ENCODE results near the gene C4A. TPM values are rescaled to one million over a fixed set of nuclear protein-coding genes. Genes with fewer than 3 reads are reported as not detected.
A peak's percentile ranks its signal among the peaks of the same experiment; 100 is the strongest.
"Not testable (repeated sequence)": the region's sequence is repeated elsewhere in the genome, so short reads cannot be mapped to it uniquely, and the experiment has no call there.

The C4A gene
- total RNA-seq, 3 donors from 2014 or later, result 7.2 to 275 (median 230) TPM

DNA sequence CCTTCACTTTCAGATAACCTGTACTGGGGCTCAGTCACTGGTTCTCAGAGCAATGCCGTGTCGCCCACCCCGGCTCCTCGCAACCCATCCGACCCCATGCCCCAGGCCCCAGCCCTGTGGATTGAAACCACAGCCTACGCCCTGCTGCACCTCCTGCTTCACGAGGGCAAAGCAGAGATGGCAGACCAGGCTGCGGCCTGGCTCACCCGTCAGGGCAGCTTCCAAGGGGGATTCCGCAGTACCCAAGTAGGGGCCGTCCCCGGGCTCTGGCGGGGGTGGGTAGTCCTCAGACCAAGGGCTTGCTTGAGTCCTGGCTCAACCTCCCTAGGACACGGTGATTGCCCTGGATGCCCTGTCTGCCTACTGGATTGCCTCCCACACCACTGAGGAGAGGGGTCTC lies 47.7 kb downstream of the C4A start:
- H3K27ac ChIP-seq; H3K4me1 ChIP-seq; H3K9me3 ChIP-seq; H3K27me3 ChIP-seq; DNase-seq (ENCODE audit: low spot score in 2 of 2); H3K36me3 ChIP-seq; H3K4me3 ChIP-seq; intact Hi-C loops (cut with DNase I; ENCODE audit: low total_unique reads): not testable (repeated sequence)

DNA sequence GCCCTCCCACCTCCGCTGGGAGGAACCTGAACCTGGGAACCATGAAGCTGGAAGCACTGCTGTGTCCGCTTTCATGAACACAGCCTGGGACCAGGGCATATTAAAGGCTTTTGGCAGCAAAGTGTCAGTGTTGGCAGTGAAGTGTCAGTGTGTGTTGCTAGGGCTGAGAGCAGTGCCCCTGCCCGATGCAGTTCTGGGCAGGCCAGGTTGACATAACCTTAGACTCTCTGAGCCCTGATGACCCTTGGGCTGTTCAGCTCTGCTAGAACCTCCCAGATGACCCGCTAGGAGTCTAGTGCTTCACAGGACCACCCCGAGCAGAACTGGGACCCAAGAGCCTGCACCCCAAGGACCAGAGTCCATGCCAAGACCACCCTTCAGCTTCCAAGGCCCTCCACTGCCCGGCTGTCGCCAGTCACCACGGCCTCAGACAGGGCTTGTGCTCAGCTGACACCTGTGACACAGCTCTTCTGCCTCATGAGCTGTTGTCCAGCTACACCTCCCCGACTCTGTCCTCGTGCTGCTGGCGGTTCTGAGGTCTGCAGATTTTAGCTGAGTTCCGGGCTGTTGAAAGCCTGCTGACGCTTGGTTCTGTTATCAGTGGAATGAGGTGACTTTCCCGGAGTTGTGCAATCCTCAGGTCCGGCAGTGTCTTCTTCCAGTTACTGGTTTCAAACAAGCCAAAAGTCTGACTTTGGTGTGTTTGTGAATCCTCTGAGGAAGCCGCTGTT lies 53.6 kb downstream of the C4A start:
- H3K4me3 ChIP-seq; H3K27me3 ChIP-seq; DNase-seq (ENCODE audit: low spot score in 2 of 2); H3K4me1 ChIP-seq; H3K36me3 ChIP-seq; intact Hi-C loops (cut with DNase I; ENCODE audit: low total_unique reads); H3K27ac ChIP-seq; H3K9me3 ChIP-seq: not testable (repeated sequence)

DNA sequence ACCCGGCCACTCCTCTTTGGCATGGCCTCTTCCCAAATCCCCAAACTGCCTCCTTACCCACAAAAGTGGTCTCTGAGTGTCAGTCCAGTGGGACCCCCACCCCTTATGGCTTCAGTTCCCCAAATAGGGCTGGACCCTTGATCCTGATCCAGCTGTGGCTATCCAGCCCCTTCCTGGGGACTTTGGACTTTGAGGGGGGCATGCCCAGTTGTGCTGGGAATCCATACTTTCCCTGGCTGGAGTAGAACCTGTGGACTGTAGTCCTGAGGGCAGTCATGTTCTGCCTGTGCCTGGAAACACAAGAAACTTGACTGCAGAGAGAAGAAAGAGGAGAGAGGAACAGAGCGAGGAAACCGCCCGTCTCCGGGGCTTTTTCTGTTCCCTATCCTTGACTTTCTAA lies 55.3 kb downstream of the C4A start:
- H3K27ac ChIP-seq, result peak overlapping the region in 1 of 2 donors; percentile 43
- H3K4me1 ChIP-seq; H3K36me3 ChIP-seq; DNase-seq (ENCODE audit: low spot score in 2 of 2); intact Hi-C loops (cut with DNase I; ENCODE audit: low total_unique reads); H3K4me3 ChIP-seq; H3K9me3 ChIP-seq; H3K27me3 ChIP-seq: not testable (repeated sequence)

DNA sequence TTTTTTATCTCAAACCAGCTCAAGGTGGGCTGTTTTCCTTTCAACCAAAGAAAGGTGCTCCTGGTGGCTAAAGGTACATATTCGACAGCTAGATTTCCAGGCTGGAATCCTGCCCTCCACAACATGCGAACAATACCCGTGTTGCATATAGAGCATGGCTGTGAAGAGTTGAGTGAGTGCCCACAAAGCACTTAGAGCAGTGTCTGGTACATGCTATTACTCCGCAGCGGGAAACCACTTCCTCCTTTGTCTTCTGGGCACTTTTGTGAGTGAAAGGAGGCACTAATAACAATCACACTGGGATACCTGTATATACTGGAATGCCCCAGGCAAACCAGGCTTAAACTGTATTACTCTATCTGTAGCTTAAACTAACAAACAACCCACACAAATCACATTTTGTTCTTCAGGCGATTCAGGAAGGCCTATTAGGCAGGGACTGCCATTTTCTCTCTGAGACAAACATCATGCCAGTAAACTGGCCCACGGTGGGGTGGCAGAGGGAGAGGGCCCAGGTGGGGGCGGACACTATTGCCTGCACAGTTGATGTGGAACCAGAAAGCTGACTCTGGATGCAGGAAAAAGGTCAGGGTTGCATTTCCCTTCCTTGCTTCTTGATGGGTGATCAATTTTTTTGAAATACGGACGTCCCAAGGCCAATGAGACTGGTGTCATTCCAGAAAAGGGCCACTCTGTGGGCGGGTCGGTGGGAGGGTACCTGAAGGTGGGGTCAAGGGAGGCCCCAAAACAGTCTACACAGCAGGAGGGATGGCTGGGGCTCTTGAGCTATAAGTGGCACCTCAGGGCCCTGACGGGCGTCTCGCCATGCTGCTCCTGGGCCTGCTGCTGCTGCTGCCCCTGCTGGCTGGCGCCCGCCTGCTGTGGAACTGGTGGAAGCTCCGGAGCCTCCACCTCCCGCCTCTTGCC lies 56.0 kb downstream of the C4A start, which contains the start of gene CYP21A2:
Gene CYP21A2 (plus strand): TSS at position 818 of the 927 bp plus-strand sequence. CDS start 8 bp downstream, at position 826.
- DNase-seq (ENCODE audit: low spot score in 2 of 2); H3K4me3 ChIP-seq; H3K4me1 ChIP-seq; H3K9me3 ChIP-seq; H3K27me3 ChIP-seq; intact Hi-C loops (cut with DNase I; ENCODE audit: low total_unique reads); H3K36me3 ChIP-seq: not testable (repeated sequence)
- H3K27ac ChIP-seq, result peak within 1 kb of the TSS in 1 of 2 donors; percentile 68

DNA sequence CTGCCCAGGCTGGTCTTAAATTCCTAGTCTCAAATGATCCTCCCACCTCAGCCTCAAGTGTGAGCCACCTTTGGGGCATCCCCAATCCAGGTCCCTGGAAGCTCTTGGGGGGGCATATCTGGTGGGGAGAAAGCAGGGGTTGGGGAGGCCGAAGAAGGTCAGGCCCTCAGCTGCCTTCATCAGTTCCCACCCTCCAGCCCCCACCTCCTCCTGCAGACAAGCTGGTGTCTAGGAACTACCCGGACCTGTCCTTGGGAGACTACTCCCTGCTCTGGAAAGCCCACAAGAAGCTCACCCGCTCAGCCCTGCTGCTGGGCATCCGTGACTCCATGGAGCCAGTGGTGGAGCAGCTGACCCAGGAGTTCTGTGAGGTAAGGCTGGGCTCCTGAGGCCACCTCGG lies 57.0 kb downstream of the C4A start:
- H3K4me3 ChIP-seq; intact Hi-C loops (cut with DNase I; ENCODE audit: low total_unique reads); H3K27ac ChIP-seq; H3K27me3 ChIP-seq; DNase-seq (ENCODE audit: low spot score in 2 of 2); H3K36me3 ChIP-seq; H3K4me1 ChIP-seq; H3K9me3 ChIP-seq: not testable (repeated sequence)

DNA sequence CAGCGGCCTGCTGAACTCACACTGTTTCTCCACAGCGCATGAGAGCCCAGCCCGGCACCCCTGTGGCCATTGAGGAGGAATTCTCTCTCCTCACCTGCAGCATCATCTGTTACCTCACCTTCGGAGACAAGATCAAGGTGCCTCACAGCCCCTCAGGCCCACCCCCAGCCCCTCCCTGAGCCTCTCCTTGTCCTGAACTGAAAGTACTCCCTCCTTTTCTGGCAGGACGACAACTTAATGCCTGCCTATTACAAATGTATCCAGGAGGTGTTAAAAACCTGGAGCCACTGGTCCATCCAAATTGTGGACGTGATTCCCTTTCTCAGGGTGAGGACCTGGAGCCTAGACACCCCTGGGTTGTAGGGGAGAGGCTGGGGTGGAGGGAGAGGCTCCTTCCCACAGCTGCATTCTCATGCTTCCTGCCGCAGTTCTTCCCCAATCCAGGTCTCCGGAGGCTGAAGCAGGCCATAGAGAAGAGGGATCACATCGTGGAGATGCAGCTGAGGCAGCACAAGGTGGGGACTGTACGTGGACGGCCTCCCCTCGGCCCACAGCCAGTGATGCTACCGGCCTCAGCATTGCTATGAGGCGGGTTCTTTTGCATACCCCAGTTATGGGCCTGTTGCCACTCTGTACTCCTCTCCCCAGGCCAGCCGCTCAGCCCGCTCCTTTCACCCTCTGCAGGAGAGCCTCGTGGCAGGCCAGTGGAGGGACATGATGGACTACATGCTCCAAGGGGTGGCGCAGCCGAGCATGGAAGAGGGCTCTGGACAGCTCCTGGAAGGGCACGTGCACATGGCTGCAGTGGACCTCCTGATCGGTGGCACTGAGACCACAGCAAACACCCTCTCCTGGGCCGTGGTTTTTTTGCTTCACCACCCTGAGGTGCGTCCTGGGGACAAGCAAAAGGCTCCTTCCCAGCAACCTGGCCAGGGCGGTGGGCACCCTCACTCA lies 57.7 kb downstream of the C4A start:
- H3K27ac ChIP-seq; H3K4me1 ChIP-seq; H3K27me3 ChIP-seq; H3K36me3 ChIP-seq; H3K4me3 ChIP-seq; H3K9me3 ChIP-seq; DNase-seq (ENCODE audit: low spot score in 2 of 2); intact Hi-C loops (cut with DNase I; ENCODE audit: low total_unique reads): not testable (repeated sequence)

DNA sequence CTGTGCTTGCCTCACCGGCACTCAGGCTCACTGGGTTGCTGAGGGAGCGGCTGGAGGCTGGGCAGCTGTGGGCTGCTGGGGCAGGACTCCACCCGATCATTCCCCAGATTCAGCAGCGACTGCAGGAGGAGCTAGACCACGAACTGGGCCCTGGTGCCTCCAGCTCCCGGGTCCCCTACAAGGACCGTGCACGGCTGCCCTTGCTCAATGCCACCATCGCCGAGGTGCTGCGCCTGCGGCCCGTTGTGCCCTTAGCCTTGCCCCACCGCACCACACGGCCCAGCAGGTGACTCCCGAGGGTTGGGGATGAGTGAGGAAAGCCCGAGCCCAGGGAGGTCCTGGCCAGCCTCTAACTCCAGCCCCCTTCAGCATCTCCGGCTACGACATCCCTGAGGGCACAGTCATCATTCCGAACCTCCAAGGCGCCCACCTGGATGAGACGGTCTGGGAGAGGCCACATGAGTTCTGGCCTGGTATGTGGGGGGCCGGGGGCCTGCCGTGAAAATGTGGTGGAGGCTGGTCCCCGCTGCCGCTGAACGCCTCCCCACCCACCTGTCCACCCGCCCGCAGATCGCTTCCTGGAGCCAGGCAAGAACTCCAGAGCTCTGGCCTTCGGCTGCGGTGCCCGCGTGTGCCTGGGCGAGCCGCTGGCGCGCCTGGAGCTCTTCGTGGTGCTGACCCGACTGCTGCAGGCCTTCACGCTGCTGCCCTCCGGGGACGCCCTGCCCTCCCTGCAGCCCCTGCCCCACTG lies 58.6 kb downstream of the C4A start:
- intact Hi-C loops (cut with DNase I; ENCODE audit: low total_unique reads); H3K27ac ChIP-seq; H3K27me3 ChIP-seq; H3K9me3 ChIP-seq; DNase-seq (ENCODE audit: low spot score in 2 of 2); H3K4me1 ChIP-seq; H3K36me3 ChIP-seq; H3K4me3 ChIP-seq: not testable (repeated sequence)

DNA sequence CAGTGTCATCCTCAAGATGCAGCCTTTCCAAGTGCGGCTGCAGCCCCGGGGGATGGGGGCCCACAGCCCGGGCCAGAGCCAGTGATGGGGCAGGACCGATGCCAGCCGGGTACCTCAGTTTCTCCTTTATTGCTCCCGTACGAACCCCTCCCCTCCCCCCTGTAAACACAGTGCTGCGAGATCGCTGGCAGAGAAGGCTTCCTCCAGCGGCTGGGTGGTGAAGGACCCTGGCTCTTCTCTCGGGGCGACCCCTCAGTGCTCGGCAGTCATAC lies 59.1 kb downstream of the C4A start:
- H3K27me3 ChIP-seq; H3K9me3 ChIP-seq; intact Hi-C loops (cut with DNase I; ENCODE audit: low total_unique reads); H3K4me1 ChIP-seq; H3K4me3 ChIP-seq; H3K27ac ChIP-seq; DNase-seq (ENCODE audit: low spot score in 2 of 2); H3K36me3 ChIP-seq: not testable (repeated sequence)

DNA sequence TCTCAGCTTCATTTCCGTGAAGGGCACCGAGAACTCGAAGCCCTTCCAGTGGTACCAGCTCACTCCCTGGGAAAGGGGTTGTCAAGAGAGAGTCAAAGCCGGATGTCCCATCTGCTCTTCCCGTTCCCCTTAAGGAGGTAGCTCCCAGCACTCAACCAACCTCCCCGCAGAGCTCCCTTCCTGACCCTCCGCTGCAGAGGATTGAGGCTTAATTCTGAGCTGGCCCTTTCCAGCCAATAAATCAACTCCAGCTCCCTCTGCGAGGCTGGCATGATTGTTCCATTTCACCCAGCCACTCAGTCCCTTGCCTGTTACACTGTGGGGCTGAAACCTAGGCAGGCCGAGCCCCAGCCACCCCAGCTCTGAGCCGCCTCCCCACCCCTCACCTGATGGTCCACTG lies 59.5 kb downstream of the C4A start:
- H3K27ac ChIP-seq; intact Hi-C loops (cut with DNase I; ENCODE audit: low total_unique reads); H3K36me3 ChIP-seq; H3K4me3 ChIP-seq; DNase-seq (ENCODE audit: low spot score in 2 of 2); H3K4me1 ChIP-seq; H3K9me3 ChIP-seq; H3K27me3 ChIP-seq: not testable (repeated sequence)

DNA sequence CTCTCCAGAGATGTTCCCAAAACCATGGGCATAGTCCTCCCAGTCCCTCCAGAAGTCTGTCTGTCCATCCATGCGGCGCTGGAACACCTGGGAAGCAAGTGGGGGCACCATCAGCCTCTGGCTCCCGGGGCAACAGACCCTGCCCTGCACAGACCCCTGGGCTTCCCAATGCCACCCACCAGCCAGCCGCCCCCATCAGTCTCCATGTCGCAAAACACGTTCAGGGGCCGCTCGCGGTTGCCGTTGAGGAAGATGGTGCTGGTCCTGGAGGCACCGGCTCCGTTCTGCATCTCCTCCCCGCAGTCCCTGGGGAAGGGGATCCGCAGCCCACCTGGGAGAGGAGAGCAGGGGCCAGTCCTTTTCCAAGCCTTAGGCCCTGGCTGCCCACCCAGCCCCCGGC lies 60.4 kb downstream of the C4A start:
- DNase-seq (ENCODE audit: low spot score in 2 of 2); H3K4me1 ChIP-seq; H3K27ac ChIP-seq; H3K36me3 ChIP-seq; H3K27me3 ChIP-seq; intact Hi-C loops (cut with DNase I; ENCODE audit: low total_unique reads); H3K4me3 ChIP-seq; H3K9me3 ChIP-seq: not testable (repeated sequence)

DNA sequence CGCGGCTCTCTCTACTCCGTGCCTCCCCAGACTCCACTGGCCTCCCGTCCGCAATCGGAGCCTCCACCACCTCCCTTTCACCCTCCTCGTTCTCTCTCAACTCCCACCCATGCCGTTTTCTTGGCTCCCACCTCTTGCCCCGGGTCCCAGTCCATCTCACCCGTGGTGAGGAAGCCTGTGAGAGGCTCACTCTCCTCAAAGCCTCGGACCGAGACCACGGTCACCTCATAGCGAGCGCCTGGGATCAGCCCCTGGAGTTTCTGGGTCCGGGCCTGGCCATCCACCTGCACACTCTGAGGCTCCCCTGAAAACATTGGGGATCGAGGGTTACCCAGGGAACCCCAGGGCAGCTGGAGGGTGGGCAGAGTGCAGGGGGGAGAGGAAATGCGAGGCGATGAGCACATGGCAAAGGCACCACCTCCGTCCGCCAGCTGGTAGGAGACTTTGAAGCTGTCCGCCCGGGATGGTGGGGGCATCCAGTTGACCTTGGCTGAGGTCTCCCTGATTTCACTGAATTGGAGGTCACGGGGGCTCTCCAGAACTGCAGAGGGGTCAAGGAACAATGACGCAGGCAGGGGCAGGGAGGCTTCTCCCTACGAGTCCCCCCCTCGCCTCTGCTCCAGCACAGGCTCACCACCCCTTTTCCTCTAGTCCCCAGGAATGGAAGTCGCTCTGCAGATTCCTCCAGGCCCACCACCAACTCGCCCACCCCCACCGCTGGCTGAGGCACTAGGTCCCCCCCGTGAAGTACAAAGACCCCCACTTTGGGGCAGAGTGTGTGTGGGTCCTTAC lies 61.9 kb downstream of the C4A start:
- H3K4me1 ChIP-seq; H3K9me3 ChIP-seq; H3K27me3 ChIP-seq; H3K4me3 ChIP-seq; H3K27ac ChIP-seq; DNase-seq (ENCODE audit: low spot score in 2 of 2); H3K36me3 ChIP-seq; intact Hi-C loops (cut with DNase I; ENCODE audit: low total_unique reads): not testable (repeated sequence)

DNA sequence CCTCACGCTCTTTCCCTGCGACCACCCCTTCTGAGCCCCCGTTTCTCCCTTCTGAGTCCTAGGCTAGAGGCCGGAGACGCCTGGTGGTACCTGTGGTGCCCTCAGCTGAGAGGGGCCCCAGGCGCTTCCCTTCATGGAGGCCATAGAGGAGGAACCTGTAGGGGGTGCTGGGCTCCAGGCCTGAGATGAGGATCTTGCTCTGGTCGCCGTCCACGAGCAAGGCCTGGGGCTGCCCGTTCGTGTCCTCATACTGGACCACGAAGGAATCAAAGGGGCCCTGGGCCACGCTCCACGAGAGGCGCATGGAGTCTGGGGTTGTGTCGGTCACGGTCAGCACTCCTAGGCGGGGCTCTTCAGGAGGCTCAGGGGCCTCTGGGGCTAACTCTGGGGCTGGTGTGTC lies 63.1 kb downstream of the C4A start:
- peak overlapping the region in 1 of 2 donors; percentile 25 for H3K27ac ChIP-seq
- H3K4me1 ChIP-seq; DNase-seq (ENCODE audit: low spot score in 2 of 2); intact Hi-C loops (cut with DNase I; ENCODE audit: low total_unique reads); H3K9me3 ChIP-seq; H3K36me3 ChIP-seq; H3K4me3 ChIP-seq; H3K27me3 ChIP-seq: not testable (repeated sequence)
